ENCODE data around the gene KIF16B.

GRCh38 chr20:16462711-16463110 lies 110.5 kb downstream of the KIF16B start:
- no peak for TF ChIP-seq CTCF (IDR thresholded peaks at IDR 0.05)
- no peak for TF ChIP-seq ZFX (IDR thresholded peaks at IDR 0.05; ENCODE audit: borderline replicate concordance)
